NCI-H1417 treated with DMSO at 0.1 percent for 48 hours (cell line): ENCODE measurements around the gene MRPS6.
A peak's percentile ranks its signal among the peaks of the same experiment; 100 is the strongest.

Experiments used
- DNase-seq: peaks from one replicate; lab custom pipeline; 2025; lab: John Stamatoyannopoulos, UW

MRPS6 gene

DNA sequence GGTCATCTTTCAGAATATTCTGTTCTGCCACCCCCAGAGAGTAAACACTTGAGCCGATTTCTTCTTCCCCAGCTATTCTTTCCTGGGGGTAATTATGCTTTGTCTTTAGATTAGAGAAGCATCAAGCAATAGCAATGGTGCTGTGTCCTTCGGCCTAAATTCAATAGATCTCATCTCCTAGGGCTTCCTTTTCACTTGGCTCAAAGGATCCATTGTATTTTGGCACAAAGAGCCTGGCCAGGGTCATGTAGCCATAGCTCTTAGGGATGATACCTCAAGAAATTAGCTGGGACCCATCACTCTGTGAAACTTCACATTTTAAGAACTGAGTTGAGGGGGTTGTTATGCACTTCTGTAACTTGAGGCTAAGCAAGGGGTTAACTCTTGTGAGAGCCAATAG, 27.0 kb downstream of the MRPS6 start:
- no peak for DNase-seq

DNA sequence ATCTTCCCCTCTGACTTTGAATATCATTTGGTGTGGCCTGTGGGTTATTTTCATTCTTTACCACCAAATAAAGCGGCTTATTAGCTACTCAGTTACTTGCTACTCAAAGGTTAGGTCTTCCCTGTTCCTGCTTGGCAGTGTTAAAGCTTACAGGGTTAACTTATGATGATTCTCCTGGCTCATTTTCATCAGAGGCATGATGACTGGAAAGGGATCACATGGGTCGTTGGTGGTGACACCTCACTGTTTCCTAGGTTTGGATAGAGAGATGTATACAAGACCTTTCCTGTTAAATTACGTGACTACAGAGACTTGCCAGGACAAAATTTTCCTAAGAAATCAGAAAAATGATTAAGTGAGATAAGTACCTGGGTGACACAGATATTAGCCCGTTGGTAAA, 27.4 kb downstream of the MRPS6 start:
- DNase-seq = no peak

- no peak for DNase-seq
Measured at GRCh38 chr21:34105947-34106541, 32.7 kb downstream of the MRPS6 start.

GRCh38 chr21:34107606-34108005, 34.2 kb downstream of the MRPS6 start:
- no peak for DNase-seq

- DNase-seq = no peak
Measured at GRCh38 chr21:34109075-34109474, 35.7 kb downstream of the MRPS6 start.

DNA sequence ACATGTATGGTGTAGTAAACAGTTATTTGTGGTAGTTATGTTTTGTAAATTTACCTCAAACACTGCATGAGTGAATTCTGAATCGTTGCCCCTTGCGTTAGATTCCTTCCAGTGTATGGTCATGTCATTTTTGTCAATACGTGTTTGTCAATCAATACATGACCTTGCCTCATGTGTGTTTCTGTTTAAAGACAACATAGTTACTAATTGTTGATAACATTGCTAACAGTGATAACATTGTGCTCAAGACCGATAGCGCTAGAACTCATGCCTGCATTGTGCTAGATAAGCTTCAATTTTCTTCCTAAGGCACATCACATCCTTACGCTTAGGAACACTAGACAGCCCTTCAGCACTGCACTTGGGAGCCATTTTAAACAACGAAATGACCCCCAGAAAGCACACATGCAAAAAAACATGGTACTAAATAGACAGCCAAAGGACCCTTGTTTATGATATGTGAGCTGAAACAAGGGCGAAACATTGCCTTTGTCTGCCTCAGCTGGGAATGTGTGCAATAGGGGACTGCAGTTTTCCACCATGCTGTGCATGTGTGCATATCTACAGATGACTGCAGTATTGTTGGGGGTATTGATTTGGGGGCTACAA, 37.3 kb downstream of the MRPS6 start:
- no peak for DNase-seq

DNA sequence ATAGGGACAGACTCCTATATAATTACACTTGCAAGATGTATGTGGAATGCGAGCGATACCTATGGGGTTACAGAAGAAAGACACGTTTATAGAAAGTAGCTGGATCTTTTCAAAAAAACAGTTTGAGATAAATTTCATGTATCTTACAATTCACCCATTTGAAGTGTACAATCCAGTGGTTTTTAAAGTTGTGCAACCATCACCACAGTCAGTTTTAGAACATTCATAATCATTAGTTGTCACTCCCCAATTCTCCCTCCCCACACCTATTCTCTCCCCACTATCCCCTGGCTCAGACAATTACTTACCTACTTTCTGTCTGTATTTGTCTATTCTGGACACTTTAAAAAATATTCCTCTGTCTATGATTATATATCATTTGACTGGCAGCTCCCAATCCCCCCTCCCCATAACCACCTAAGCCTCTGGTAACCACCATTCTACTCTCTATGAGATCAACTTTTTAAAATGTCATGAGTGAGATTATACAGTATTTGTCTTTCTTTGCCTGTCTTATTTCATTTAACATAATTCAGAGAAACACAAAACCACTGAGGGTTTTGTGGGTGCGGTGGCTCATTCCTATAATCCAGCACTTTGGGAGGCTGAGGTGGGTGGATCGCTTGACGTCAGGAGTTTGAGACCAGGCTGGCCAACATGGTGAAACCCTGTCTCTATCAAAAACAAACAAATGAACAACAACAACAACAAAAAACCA, 39.1 kb downstream of the MRPS6 start:
- no peak for DNase-seq

GRCh38 chr21:34113842-34114241, 40.5 kb downstream of the MRPS6 start:
- no peak for DNase-seq

DNA sequence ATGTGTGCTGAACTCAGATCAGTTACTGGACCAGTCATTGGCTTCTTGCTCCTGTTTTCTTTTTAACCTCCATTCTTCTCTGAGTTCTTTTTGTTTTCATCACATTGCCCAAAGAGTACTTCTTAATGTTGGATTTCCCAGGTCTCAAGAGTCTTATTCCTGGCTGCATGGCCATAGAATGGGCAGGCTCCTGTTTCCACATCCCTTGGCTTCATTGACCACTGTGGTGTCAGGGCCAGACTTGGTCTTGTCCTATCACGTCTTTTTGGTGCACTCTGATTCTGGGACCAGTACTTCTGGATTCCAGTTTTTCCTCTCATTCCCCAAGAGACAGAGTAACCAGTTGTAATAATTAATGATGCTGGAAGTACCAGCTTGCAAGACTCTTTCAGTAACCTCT, 41.8 kb downstream of the MRPS6 start:
- no peak for DNase-seq

- DNase-seq = no peak
Measured at GRCh38 chr21:34116569-34116968, 43.2 kb downstream of the MRPS6 start.

GRCh38 chr21:34120867-34121266, 47.5 kb downstream of the MRPS6 start:
- DNase-seq = no peak

DNA sequence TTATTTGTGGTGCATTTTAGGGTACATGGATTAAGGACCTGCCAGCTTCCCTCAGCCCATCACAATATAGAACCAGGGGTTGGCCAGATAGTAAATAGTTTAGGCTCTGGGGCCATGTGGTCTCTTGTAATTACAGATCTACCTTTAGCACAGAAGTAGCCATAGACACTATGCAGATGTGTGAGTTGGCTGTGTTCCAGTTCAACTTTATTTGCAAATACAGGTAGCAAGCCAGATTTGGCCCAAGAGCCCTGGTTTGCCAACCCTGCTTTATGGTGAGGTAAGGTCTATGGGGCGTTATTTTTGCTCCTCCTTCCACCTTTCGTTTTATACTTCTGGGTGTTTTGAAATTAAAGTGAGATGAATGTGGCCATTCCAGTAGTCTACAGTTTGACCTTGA, 48.7 kb downstream of the MRPS6 start:
- DNase-seq = no peak

GRCh38 chr21:34123609-34124008, 50.2 kb downstream of the MRPS6 start:
- DNase-seq = no peak

- DNase-seq = peak; percentile 29
Measured at GRCh38 chr21:34126269-34126668, 52.9 kb downstream of the MRPS6 start.

GRCh38 chr21:34126691-34127090, 53.3 kb downstream of the MRPS6 start:
- no peak for DNase-seq

GRCh38 chr21:34128124-34128523, 54.7 kb downstream of the MRPS6 start:
- DNase-seq = no peak

DNA sequence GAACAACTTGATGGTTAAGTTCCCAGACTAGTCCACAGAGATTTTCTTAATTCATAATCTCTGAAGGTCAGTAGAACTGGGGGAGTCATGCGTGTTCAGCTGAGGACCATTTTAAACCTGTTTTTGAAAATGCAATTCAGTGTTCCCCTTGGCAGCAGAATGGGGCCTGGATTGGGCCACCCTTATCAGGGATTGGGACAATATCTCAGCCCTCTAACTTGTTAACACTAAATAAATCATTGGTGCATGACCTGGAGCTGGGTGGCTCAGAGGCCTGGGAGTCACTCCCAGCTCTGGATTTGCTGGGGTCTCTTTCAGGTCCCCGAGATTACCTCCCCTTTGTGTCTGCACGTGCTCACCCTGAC, 55.3 kb downstream of the MRPS6 start:
- no peak for DNase-seq

- DNase-seq = no peak
Measured at GRCh38 chr21:34129039-34129891, 55.9 kb downstream of the MRPS6 start.

DNA sequence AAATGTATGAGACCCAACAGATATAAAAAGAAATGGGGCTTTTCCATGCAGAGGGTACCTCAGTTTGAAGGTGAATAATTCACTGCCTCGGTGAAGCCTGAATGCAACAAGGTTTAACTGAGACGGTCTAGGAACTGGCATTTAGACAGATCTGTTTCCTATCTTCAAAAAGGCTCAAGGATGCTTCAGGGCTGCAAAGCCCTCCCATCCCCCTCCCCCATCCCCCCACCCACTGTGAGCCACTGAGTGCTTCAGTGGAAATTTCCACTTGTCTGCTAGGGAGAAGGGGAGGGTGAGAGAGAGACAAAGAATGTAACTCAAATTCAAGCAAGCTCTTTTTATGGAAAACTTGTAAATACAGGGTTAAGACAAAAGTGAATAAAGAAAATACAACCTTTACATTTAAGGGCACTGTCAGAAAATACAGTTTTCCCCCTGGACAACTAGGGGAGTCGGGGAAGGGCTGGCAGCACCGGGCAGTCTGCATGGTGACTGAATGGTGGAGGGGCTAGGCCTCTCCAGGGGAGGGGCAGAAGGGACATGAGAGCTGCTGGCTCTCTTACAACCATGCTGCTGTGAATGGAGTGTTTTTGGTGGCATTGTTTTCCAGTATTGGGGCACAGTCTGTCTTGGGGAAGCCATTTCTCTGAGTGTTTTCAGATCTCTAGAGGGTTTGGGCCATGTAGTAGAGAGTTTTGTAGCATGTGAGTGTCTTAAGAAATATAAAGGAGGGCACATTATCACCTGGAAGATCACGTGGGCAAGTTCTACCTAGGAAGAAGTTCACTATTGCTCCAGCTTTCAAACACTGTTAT, 56.7 kb downstream of the MRPS6 start:
- no peak for DNase-seq

DNA sequence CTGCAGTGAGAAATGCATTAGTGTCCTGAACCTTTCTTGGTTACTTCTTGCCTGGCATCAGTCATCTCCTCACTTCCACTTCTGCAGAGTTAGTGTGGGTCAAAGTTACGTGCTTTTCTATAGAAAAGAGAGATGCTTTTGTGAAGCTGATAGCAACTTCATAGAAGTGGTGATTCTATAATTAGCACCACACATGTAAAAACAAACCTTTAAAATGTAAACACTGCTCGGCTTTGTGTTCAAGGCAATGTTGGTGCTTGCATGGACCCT, 57.3 kb downstream of the MRPS6 start:
- DNase-seq = no peak

DNA sequence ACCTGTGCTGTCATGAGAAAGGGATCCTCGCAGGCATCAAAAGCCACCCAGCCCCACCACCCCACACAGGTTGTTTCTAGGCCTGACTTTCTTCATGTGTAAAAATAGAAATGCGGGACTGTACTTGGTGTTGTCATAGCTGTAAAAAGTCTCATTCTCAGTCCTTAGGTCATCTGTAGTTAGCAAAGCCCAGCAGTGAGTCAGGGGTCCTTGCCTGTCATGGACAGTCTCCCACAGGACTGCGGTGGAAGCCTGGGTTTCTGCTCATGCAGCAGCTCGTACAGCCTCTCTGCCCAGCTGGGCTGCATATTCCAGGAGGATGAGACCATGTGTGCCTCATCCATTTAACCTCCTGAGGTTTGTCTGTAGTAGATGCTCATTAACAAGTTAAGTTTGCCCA, 58.2 kb downstream of the MRPS6 start:
- no peak for DNase-seq

- DNase-seq = no peak
Measured at GRCh38 chr21:34132202-34132601, 58.8 kb downstream of the MRPS6 start.
